NCI-H774 (cell line): ENCODE data around the gene OR4N2.
"Not testable (repeated sequence)": the region's sequence is repeated elsewhere in the genome, so short reads cannot be mapped to it uniquely, and the experiment has no call there.

Experiments
- DNase-seq: peaks from one replicate; lab custom pipeline; 2025; lab: John Stamatoyannopoulos, UW

OR4N2 gene, protein sequence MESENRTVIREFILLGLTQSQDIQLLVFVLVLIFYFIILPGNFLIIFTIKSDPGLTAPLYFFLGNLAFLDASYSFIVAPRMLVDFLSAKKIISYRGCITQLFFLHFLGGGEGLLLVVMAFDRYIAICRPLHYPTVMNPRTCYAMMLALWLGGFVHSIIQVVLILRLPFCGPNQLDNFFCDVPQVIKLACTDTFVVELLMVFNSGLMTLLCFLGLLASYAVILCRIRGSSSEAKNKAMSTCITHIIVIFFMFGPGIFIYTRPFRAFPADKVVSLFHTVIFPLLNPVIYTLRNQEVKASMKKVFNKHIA

DNA sequence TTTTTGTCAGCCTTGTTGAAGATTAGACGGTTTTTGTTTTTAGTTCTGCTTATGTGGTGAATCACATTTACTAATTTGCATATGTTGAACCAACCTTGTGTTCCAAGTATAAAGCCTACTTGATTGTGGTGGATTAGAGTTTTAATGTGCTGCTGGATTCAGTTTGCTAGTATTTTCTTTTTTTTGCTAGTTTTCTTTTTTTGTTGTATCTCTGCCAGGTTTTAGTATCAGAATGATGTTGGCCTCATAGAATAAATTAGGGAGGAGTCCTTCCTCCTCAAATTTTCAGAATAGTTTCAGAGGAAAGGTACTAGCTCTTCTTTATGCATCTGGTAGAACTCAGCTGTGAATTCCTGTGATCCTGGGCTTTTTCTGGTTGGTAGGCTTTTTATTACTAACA lies at the start of gene OR4N2:
Gene OR4N2, plus strand, starts transcription at position 301 of the 400 bp plus-strand sequence. CDS start 23,679 bp downstream, outside the sequence.
- not testable (repeated sequence) for DNase-seq

DNA sequence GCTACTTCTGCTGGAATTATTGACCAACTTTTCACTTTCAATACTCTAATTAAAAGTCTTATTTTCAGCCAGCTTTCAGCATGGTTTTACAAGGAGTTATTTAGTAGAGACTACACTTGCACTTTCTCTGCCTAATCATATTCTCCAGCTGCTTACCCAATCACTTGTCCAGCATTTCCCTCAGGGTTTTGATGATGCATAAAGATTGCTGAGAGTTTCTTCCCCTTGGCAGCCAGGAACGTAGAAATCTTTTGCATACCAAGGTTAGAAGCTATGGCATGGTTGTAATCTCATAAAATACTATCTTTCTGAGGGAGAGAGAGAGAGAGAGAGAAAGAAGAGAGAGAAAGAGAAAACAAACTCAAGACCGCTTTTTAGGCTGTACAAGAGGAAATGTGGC lies 49.4 kb upstream of the OR4N2 start:
- no peak for DNase-seq

DNA sequence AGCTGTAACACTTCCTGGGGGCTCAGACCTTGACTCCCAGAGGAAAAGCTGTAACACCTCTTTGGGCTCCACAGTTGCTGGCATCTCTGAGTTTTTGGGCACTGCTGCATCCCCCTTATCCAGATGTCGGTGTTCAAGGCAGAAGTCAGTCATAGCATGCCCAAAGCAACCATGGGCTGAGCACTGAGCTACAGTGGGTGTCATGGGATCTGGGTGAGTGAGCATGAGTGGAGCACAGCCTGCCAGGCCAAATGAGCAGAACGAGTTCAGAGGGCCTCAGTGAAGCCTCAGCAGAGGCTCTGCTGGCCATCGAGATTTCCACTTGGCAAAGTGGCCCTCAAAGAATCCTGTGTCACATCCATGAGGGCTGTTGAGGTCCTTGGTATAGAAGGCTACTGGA lies 32.1 kb upstream of the OR4N2 start:
- not testable (repeated sequence) for DNase-seq

DNA sequence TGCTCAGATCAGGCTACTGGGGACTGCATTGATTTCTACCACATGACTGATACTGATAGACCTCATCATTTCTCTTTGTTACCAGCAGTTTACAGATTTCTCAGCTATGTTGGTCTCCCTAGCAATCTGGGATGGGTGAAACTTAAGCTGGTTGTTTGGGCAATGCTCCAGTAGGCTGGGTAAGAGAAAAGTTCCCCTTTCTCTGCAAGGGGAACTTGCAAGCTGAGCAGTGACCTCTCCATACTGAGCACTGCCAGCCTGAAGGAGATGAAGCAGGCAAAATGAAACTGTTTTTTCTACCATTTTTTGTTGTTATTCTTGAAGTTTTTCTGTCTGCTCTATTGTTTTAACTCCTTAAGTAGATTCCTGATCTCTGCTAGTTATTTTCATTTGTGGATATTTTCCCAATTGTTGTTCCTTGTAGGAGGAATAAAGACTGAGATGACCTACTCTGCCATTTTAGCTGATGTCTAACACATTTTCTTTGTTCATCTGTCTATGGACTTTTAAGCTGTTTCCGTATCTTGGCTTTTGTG lies 31.6 kb upstream of the OR4N2 start:
- no peak for DNase-seq

DNA sequence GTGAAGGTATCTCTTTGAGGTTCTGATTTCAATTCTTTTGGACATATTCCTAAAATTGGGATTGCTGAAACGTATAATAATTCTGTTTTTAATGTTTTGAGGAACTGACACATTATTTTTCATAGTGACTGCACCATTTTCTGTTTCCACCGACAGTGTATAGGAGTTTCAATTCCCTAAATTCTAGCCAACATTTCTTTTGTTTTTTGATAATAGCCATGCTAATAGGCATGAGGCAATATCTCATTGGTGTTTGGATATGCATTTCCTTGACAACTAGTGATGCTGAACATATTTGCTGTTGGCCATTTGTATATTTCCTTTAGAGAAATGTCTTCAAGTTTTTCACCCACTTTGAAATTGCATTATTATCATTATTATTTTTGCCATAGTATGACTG lies 31.1 kb upstream of the OR4N2 start:
- not testable (repeated sequence) for DNase-seq

DNA sequence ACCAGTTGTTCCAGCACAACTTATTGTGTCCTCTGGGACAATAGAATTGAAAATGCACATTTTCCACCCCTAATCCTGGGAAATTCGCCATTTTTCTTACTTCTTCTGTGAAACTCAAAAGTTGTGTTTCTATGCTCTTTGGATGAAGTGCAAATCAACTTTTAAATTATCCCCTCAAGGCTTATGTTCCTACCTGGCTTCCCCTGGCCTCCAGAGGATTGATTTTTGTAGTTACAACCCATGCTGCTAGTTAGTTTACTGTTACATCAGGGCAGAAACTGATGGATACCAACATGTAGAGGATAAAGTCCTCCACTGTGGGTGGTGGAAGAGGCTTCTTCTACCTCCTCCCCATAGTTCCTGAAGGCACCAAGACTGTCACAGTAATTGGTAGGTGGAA lies 30.4 kb upstream of the OR4N2 start, which contains the start of gene OR4M1:
Gene OR4M1, plus strand, starts transcription at position 301 of the 400 bp plus-strand sequence. CDS start 6,819 bp downstream, outside the sequence.
- not testable (repeated sequence) for DNase-seq

DNA sequence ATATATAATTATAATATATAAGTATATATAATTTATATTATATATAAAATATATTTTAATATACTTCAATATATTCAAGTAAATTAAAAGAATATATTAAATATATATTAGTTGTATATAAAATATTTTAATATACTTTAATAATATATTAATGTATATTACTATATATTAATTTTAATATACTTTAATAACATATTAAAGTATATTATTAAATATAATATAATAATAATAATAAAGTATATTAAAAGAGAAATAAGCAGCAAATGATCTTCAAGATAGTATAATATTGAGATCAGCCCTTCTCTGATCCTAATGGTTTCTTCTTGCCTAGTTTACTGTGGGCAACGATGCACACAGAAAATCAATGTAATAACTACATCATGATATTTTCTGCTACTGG lies 28.0 kb upstream of the OR4N2 start:
- DNase-seq: no peak

DNA sequence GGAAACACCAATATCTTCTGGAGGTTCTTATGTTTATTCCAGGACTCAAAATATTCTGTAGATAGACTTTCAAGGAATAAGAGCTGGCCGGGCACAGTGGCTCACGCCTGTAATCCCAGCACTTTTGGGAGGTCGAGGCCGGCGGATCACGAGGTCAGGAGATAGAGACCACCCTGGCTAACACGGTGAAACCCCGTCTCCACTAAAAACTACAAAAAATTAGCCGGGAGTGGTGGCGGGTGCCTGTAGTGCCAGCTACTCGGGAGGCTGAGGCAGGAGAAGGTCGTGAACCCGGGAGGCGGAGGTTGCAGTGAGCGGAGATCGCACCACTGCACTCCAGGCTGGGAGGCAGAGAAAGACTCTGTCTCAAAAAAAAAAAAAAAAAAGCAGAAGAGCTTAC lies 17.7 kb upstream of the OR4N2 start:
- not testable (repeated sequence) for DNase-seq

DNA sequence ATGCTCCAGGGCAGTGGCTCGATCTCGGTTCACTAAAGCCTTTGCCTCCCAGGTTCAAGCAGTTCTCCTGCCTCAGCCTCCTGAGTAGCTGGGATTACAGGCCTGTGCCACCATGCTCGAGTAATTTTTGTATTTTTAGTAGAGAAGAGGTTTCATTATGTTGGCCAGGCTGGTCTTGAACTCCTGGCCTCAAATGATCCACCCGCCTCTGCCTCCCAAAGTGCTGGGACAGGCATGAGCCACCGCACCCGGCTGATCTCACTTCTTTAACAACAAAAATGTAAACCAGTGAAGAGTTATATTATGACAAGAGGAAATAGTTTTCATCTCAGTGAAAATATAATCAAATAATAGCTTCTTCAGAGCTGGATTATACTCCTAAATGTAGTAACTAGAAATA lies 16.3 kb upstream of the OR4N2 start:
- not testable (repeated sequence) for DNase-seq

DNA sequence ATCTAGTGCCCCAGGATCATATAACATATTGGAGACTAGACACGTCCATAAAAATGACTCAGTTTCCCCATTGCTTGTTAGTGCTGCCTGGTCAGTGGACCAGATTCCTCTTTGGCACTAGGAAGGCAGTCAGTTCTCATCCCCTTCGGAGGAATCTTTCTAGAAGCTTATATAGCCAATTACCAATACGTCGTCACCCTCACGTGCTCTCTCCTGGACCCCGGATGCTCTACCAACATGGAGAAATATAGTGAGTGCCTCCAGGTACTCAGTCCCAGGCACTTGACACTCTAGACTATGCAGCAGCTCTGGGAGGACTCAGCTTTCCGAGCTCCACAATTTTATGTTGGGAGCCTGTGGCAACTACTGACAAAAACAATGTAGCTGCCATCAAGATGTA lies 15.4 kb upstream of the OR4N2 start:
- DNase-seq: not testable (repeated sequence)

DNA sequence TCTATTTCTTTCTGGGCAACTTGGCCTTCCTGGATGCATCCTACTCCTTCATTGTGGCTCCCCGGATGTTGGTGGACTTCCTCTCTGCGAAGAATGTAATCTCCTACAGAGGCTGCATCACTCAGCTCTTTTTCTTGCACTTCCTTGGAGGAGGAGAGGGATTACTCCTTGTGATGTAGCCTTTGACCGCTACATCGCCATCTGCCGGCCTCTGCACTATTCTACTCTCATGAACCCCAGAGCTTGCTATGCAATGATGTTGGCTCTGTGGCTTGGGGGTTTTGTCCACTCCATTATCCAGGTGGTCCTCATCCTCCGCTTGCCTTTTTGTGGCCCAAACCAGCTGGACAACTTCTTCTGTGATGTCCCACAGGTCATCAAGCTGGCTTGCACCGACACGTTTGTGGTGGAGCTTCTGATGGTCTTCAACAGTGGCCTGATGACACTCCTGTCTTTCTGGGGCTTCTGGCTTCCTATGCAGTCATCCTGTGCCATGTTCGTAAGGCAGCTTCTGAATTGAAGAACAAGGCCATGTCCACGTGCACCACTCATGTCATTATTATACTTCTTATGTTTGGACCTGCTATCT lies 7.0 kb upstream of the OR4N2 start:
- DNase-seq: not testable (repeated sequence)

DNA sequence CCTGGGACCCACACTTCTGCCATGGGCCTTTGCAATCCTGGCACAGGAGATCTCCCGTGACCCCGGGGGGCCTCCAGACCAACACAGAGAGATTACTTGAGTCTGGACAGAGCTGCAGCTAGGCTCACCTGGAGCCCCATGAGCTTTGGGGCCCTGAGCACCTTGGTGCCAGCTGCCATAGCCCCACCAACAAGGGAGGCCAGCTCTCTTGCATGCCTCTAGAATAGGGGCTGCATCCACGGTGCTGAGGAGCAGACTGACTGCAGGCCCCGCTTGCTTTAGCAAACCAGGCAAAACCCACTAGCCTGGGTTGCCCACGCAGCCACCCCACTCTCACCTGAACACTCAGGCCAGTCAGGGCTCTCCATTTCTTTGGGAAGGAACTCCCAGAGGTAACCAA lies 3.7 kb upstream of the OR4N2 start:
- no peak for DNase-seq

DNA sequence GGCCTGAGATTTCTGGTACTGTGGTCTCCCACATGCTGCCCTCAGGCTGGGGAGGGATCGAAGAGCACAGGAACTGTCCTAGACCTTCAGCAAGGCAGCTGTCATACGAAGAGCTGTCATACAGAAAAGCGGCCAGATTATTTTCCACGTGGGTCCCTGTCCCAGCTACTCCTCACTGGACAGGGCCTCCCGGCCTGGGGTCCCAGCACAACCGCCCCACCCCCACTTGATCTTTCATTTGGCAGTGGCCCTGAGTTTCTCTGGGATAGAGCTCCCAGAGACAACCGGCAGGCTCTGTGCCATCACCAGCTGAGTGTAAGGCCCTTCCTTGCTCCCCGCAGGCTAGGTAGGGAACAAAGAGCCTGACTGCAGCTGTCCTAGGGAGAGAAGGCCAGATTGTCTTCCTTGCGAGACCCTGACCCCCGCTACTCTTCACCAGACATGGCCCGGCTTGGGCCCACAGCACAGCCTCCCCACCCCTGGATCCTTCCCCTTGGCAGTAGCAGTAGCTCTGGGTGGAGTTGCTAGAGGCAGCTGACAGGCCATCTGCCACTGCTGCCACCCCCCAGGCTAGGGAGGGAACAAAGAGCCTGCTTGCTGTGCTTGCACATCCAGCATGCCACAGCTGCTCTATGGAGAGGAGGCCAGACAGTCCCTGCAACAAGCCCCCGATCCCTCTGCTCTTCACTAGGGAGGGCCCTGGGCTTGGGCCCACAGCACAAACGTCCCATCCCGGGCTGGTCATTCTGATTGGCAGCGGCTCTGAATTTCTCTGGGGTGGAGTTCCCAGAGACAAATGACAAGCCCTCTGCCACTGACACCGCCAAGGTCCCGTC lies 3.1 kb upstream of the OR4N2 start:
- DNase-seq: no peak

DNA sequence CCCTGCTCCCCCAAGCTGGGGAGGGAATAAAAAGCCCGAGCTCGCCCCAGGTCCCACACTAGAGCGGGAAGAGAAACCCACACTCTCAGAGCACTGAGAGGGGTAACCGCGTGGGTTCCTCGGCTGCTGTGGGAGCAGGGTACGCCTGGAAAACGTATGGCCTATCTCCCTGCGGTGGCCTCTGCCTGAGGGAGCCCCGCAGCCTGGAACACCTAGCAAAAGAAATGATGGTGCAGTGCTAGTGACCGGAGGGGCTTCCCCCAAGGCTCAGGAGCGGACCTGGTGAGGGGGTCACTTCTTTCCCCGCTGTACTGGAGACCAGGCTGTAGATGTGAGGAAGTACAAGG lies 2.5 kb upstream of the OR4N2 start:
- no peak for DNase-seq

DNA sequence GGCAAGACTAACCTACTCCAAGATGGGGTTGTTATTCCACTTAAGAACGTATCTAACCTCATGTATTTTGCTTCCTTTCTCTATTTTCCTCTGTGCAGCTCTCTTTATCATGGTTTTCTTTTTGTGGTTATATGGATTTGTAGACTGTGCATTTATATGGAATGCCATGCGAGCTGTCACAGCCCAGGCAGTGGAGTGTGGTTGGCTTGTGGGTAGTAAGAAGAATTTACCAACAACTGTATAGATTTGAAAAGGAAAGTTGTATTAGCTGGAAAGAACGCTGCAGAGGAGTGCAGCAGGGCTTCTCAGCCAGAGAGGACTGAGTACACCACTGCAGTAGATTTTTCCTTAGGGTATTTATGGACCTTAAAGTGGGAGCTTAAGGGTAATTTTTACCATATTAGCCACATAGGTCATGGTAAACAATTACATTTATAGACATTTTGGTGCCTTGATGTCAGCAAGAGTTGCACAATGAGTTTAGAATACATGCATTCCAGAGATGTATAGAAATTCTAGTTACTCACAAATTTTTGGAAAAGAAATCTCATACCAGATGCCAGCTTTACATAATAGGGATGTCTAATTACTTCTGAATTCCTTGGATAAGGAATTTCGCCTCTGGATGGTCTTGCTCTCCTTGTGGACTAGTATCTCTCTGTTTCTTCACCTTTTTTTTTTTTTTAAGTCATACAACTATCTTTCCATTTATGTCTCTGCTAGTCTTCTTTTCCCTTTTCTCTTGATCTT lies 9.8 kb downstream of the OR4N2 start:
- DNase-seq: not testable (repeated sequence)

DNA sequence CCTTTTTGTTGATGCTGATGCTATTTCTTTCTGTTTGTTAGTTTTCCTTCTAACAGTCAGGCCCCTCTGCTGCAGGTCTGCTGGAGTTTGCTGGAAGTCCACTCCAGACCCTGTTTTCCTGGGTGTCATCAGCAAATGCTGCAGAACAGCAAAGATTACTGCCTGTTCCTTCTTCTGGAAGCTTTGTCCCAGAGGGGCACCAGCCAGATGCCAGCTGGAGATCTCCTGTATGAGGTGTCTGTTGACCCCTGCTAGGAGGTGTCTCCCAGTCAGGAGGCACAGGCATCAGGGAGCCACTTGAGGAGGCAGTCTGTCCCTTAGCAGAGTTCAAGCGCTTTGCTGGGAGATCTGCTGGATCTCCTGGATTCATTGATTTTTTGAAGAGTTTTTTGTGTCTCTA lies 16.3 kb downstream of the OR4N2 start:
- DNase-seq: not testable (repeated sequence)

DNA sequence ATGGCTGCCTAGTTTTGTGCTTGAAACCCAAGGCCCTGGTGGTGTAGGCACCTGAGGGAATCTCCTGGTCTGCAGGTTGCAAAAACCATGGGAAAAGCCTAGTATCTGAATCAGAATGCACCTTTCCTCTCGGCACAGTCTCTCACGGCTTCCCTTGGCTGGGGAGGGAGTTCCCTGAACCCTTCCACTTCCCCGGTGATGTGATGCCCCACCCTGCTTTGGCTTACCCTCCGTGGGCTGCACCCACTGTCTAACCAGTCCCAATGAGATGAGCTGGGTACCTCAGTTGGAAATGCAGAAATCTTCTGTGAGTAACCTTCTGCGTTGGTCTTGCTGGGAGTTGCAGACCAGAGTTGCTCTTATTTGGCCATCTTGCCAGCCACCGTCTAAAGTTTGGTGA lies 17.4 kb downstream of the OR4N2 start:
- DNase-seq: not testable (repeated sequence)

DNA sequence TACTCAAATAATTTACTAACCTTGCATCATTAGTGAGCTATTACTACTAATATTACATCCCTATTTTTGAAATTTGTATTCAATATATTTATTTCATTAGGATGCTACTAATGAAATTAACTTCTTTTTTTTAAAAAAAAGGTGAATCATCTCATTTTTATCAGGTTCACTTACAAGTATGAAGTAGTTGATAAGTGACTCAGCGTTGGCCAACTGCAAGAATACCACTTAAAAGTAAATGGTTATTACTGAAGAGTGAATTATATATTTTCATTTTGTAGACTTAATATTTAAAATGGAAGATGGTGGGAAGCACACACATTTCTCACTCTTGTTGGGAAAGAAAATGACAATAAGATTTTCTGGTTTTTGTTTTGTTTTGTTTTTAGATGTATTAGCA lies 19.6 kb downstream of the OR4N2 start:
- no peak for DNase-seq

DNA sequence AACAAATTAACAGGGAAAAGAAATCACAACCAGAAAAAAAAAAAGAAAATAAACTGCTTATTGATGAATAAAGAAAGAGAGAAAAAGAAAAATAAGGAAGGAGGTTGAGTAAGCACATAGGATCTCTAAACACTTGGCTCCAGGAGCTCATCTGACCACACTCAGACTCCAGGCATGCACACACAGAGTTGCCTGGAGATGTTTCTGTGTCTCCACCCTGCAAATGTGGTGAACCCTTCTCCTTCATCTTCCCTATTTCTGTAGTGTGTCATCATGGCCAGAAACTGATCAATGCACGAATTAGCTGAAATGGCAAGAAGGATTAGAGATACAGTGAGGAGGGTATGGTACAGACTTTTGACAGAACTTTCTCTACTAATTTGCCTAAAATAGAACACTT lies 20.2 kb downstream of the OR4N2 start:
- DNase-seq: no peak

DNA sequence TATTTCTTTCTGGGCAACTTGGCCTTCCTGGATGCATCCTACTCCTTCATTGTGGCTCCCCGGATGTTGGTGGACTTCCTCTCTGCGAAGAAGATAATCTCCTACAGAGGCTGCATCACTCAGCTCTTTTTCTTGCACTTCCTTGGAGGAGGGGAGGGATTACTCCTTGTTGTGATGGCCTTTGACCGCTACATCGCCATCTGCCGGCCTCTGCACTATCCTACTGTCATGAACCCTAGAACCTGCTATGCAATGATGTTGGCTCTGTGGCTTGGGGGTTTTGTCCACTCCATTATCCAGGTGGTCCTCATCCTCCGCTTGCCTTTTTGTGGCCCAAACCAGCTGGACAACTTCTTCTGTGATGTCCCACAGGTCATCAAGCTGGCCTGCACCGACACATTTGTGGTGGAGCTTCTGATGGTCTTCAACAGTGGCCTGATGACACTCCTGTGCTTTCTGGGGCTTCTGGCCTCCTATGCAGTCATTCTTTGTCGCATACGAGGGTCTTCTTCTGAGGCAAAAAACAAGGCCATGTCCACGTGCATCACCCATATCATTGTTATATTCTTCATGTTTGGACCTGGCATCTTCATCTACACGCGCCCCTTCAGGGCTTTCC lies 24.2 kb downstream of the OR4N2 start:
- DNase-seq: not testable (repeated sequence)

DNA sequence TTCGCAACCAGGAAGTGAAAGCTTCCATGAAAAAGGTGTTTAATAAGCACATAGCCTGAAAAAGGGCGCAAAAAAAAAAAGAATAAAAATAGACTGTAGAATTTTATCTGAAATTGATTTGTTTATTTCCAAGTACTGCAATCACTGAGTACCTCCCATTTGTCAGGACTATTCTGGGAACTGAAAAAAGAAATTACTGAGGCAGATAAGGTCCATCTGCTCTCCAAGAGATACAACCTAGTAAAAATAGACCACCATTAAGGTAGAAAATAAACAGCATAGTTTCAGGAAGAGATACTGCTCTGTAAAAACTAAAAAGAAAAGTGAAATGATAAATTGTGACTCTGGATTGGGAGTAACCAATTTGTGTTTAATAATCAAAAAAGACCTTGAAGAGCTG lies 24.7 kb downstream of the OR4N2 start:
- DNase-seq: no peak
